ENCODE results near the gene PHYH.
"Not testable (repeated sequence)": the region's sequence is repeated elsewhere in the genome, so short reads cannot be mapped to it uniquely, and the experiment has no call there.

PHYH gene

GRCh38 chr10:13271552-13272163 lies 28.2 kb downstream of the PHYH start:
- DNase-seq (ENCODE audit: low read depth in 2 of 2), result peak; percentile 21 to 24

GRCh38 chr10:13270877-13271551 lies 28.9 kb downstream of the PHYH start:
- DNase-seq (ENCODE audit: low read depth in 2 of 2), result no peak

- DNase-seq (ENCODE audit: low read depth in 2 of 2), result no peak
Observed at GRCh38 chr10:13268841-13269240, 31.0 kb downstream of the PHYH start.

GRCh38 chr10:13268310-13268709 lies 31.6 kb downstream of the PHYH start:
- DNase-seq (ENCODE audit: low read depth in 2 of 2), result no peak

GRCh38 chr10:13263591-13263990 lies 36.3 kb downstream of the PHYH start:
- no peak for DNase-seq (ENCODE audit: low read depth in 2 of 2)

- no peak for DNase-seq (ENCODE audit: low read depth in 2 of 2)
Observed at GRCh38 chr10:13262433-13262832, 37.4 kb downstream of the PHYH start.

- DNase-seq (ENCODE audit: low read depth in 2 of 2), result no peak
Observed at GRCh38 chr10:13257621-13258140, 42.2 kb downstream of the PHYH start.

- no peak for DNase-seq (ENCODE audit: low read depth in 2 of 2)
Observed at GRCh38 chr10:13256627-13257026, 43.2 kb downstream of the PHYH start.

GRCh38 chr10:13253726-13254125 lies 46.1 kb downstream of the PHYH start:
- no peak for DNase-seq (ENCODE audit: low read depth in 2 of 2)

GRCh38 chr10:13247784-13248183 lies 52.1 kb downstream of the PHYH start:
- DNase-seq (ENCODE audit: low read depth in 2 of 2), result no peak

- DNase-seq (ENCODE audit: low read depth in 2 of 2), result no peak
Observed at GRCh38 chr10:13247246-13247645, 52.6 kb downstream of the PHYH start.

- not testable (repeated sequence) for DNase-seq (ENCODE audit: low read depth in 2 of 2)
Observed at GRCh38 chr10:13242260-13242659, 57.6 kb downstream of the PHYH start.

- no peak for DNase-seq (ENCODE audit: low read depth in 2 of 2)
Observed at GRCh38 chr10:13241613-13242012, 58.3 kb downstream of the PHYH start.

GRCh38 chr10:13239923-13240322 lies 59.9 kb downstream of the PHYH start:
- DNase-seq (ENCODE audit: low read depth in 2 of 2), result no peak

- DNase-seq (ENCODE audit: low read depth in 2 of 2), result no peak
Observed at GRCh38 chr10:13238271-13239077, 61.4 kb downstream of the PHYH start.

- DNase-seq (ENCODE audit: low read depth in 2 of 2), result no peak
Observed at GRCh38 chr10:13236638-13237037, 63.2 kb downstream of the PHYH start.

- not testable (repeated sequence) for DNase-seq (ENCODE audit: low read depth in 2 of 2)
Observed at GRCh38 chr10:13234736-13235135, 65.1 kb downstream of the PHYH start.

- no peak for DNase-seq (ENCODE audit: low read depth in 2 of 2)
Observed at GRCh38 chr10:13234172-13234571, 65.7 kb downstream of the PHYH start, which contains the start of gene UCMA. UCMA (minus strand) TSS chr10:13234374; CDS start chr10:13234258, 116 bp downstream.

GRCh38 chr10:13233358-13233757 lies 66.5 kb downstream of the PHYH start:
- no peak for DNase-seq (ENCODE audit: low read depth in 2 of 2)

- no peak for DNase-seq (ENCODE audit: low read depth in 2 of 2)
Observed at GRCh38 chr10:13231808-13232207, 68.1 kb downstream of the PHYH start.

- no peak for DNase-seq (ENCODE audit: low read depth in 2 of 2)
Observed at GRCh38 chr10:13231190-13231589, 68.7 kb downstream of the PHYH start.

Data from stimulated activated CD8-positive, alpha-beta memory T cell treated with anti-CD3 and anti-CD28 coated beads, Interleukin-7, amount 100 ng/mL, for 1 hour (primary cell).